Gastrocnemius medialis (tissue), 4 donors: ENCODE measurements around the gene HP. TPM values are rescaled to one million over a fixed set of nuclear protein-coding genes. Genes with fewer than 3 reads are reported as not detected.

Experiments
- ATAC-seq, 2 donors: fragments of 150-250 bp; one replicate each; pipeline ENCODE4 v1.9.1; 2016
- DNase-seq, 2 donors: peaks; one replicate each; pipeline ENCODE4 v3.0.0-alpha.2; 2019
- H3K27ac ChIP-seq, 4 donors: fragments of 200-600 bp; sonication (generic); 1 replicate in 1 of 4; 2 replicates in 3 of 4; pipeline ENCODE4 v1.5.1; 2016 to 2018; ENCODE audit warnings: mild to moderate bottlenecking in 2 of 4, moderate library complexity in 1 of 4
- H3K27me3 ChIP-seq, 3 donors: fragments of 200-600 bp; sonication (generic) in 2 of 3; 1 replicate in 1 of 3; 2 replicates in 2 of 3; pipeline versions ENCODE4 v1.5.1 to v1.6.0; 2016 to 2019; ENCODE audit warnings: mild to moderate bottlenecking in 1 of 3, moderate library complexity in 1 of 3
- H3K36me3 ChIP-seq, 2 donors: fragments of 200-600 bp; sonication (generic) in 1 of 2; one replicate each; pipeline ENCODE4 v1.5.1; 2017 to 2018
- H3K4me1 ChIP-seq, 2 donors: fragments of 200-600 bp; sonication (generic) in 1 of 2; one replicate each; pipeline ENCODE4 v1.5.1; 2016 to 2017; ENCODE audit warnings: mild to moderate bottlenecking in 2 of 2
- H3K4me3 ChIP-seq, 4 donors: fragments of 200-600 bp; sonication (generic) in 3 of 4; 1 replicate in 1 of 4; 2 replicates in 3 of 4; pipeline ENCODE4 v1.5.1; 2016 to 2019; ENCODE audit warnings: mild to moderate bottlenecking in 2 of 4
- H3K9me3 ChIP-seq, 3 donors: fragments of 200-600 bp; sonication (generic) in 2 of 3; 1 replicate in 1 of 3; 2 replicates in 2 of 3; pipeline ENCODE4 v1.5.1; 2016 to 2019
- POLR2A ChIP-seq, 2 donors: fragments of 450-650 bp; IDR thresholded peaks; one replicate each; pipeline ENCODE4 v1.6.1; 2017; ENCODE audit warnings: antibody characterized with exemption in 2 of 2, mild to moderate bottlenecking in 2 of 2, moderate library complexity in 2 of 2
- in situ Hi-C, 4 donors: fragments of 200-750 bp; cut with MboI; loops; one replicate each; pipeline versions ENCODE4 v1.15.0 to v1.8.0; 2017; ENCODE audit warnings: low sequenced_read_pairs in 4 of 4
- intact Hi-C: fragments of 100-400 bp; cut with DNase I; formaldehyde crosslinking; loops from one replicate; pipeline ENCODE4 v1.15.1; 2023; ENCODE audit warnings: low total_unique reads
- total RNA-seq, 4 donors: library from RNA; depleted of rRNA; stranded (reverse); fragments of >200 nt; gene quantifications; one replicate each; pipeline versions ENCODE4 v1.1.0 to v1.2.3, GENCODE V29; 2016
- TF ChIP-seq, protein P1 (sequence below), 5 experiments: fragments of 450-650 bp in 3 of 5; fragments of 200-600 bp in 2 of 5; sonication (generic) in 2 of 5; IDR thresholded peaks in 4 of 5; conservative IDR thresholded peaks in 1 of 5; 1 replicate in 4 of 5; 2 replicates in 1 of 5; pipeline ENCODE4 v1.5.1; 2016 to 2019; ENCODE audit warnings: antibody characterized with exemption in 5 of 5, mild to moderate bottlenecking in 3 of 5, moderate library complexity in 3 of 5

Gene HP
- total RNA-seq, 4 donors from 2014 or later, result 1.5 to 206 (median 63.7) TPM; not detected in 1

DNA sequence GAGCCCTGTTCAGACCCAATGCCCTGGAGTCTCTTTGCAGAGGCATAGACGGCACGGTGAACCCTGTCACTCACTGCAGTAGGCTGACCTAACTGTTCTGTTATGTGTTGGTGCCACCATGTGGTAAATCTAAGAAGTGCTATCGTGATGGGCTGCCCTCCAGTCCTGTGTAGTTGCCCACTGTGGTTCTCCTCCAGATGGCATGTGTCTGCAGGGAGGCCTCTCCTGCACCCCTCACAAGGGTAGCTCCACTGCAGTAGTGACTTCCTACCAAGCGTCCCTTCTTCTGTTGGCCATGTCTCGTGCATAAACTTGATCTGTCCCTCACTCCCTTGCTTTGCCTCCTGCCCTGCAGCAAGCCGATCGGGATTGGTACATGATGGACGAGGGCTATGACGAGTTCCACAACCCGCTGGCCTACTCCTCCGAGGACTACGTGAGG, 45.1 kb downstream of the HP start:
- ATAC-seq (peak; percentile 82 to 91), DNase-seq (peak in 1 of 2 donors; percentile 36)
- no peak for TF ChIP-seq POLR2A (IDR thresholded peaks at IDR 0.05)
- TF ChIP-seq, protein P1, sequence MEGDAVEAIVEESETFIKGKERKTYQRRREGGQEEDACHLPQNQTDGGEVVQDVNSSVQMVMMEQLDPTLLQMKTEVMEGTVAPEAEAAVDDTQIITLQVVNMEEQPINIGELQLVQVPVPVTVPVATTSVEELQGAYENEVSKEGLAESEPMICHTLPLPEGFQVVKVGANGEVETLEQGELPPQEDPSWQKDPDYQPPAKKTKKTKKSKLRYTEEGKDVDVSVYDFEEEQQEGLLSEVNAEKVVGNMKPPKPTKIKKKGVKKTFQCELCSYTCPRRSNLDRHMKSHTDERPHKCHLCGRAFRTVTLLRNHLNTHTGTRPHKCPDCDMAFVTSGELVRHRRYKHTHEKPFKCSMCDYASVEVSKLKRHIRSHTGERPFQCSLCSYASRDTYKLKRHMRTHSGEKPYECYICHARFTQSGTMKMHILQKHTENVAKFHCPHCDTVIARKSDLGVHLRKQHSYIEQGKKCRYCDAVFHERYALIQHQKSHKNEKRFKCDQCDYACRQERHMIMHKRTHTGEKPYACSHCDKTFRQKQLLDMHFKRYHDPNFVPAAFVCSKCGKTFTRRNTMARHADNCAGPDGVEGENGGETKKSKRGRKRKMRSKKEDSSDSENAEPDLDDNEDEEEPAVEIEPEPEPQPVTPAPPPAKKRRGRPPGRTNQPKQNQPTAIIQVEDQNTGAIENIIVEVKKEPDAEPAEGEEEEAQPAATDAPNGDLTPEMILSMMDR (IDR thresholded peaks at IDR 0.05 in 4 of 5, conservative IDR thresholded peaks at IDR 0.05 in 1 of 5), result peak; percentile 39 to 60 (median 53)
- H3K4me1 ChIP-seq, result peaks cover 14 to 15% of the 10 kb centered on the region in 2 donors
- no peak overlapping the region for H3K27ac ChIP-seq
- no peaks in the 10 kb centered on the region for H3K9me3 ChIP-seq
- in situ Hi-C loops (loop anchor here in 3 of 4 donors (10.0 kb wide), 2 partner anchors 85 to 285 kb away; no protein-coding TSS in a partner anchor), intact Hi-C loops (loop anchor here (1.0 kb wide), 1 partner anchor 33 kb away; no protein-coding TSS in a partner anchor)
- H3K36me3 ChIP-seq, result peaks cover 2 to 82% of the 10 kb centered on the region in 2 donors
- H3K27me3 ChIP-seq, result no peaks in the 10 kb centered on the region
- no peak overlapping the region for H3K4me3 ChIP-seq

DNA sequence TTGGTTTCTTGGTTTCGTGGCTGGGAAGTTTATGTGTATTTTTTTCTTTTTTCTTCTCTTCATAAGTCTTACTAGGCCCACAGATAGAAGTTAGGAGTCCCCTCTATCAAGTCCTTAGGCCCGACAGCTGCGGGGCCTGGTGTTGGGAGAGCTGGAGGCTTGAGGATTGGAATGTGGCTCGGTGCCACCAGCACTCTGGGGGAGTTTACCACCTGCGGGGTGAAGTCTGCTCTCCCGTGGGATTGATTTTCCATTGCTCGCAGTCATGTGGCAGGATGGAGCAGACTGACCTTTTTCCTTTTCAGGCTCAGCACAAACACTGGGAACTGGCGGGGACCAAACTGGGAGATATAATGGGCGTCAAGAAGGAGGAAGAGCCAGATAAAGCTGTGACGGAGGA, 46.9 kb downstream of the HP start:
- Histone ChIP-seq H3K27me3 (no peaks in the 10 kb centered on the region), H3K36me3 (peaks cover 2 to 99% of the 10 kb centered on the region in 2 donors), H3K27ac (no peak overlapping the region), H3K4me3 (no peak overlapping the region), H3K4me1 (no peaks in the 10 kb centered on the region), H3K9me3 (no peaks in the 10 kb centered on the region)
- TF ChIP-seq POLR2A (IDR thresholded peaks at IDR 0.05), result no peak
- TF ChIP-seq, protein P1 (IDR thresholded peaks at IDR 0.05 in 4 of 5, conservative IDR thresholded peaks at IDR 0.05 in 1 of 5), result no peak
- in situ Hi-C loops, result no loop called here
- DNase-seq, result no peak
- intact Hi-C loops, result no loop called here
- no peak for ATAC-seq

DNA sequence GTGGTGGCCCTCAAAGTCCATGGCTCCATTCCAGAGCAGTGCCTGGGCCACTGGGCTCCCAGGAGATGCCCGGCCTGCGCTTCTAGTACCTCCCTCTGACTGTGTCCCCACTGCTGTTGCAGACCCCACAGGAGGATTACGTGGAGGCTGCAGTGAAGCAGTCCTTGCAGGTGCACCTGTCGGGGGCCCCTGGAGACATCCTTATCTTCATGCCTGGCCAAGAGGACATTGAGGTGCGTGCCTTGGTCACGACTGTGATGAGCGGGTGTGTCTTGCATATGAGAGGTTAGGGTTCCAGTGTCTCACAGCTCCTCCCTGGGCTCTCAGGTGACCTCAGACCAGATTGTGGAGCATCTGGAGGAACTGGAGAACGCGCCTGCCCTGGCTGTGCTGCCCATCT, 50.6 kb downstream of the HP start:
- TF ChIP-seq POLR2A (IDR thresholded peaks at IDR 0.05), result no peak
- TF ChIP-seq, protein P1 (IDR thresholded peaks at IDR 0.05 in 4 of 5, conservative IDR thresholded peaks at IDR 0.05 in 1 of 5), result no peak
- DNase-seq (no peak), ATAC-seq (no peak)
- H3K4me1 ChIP-seq, result no peaks in the 10 kb centered on the region
- in situ Hi-C loops, result no loop called here
- H3K36me3 ChIP-seq, result peaks cover 2 to 100% of the 10 kb centered on the region in 2 donors
- H3K27me3 ChIP-seq, result no peaks in the 10 kb centered on the region
- H3K9me3 ChIP-seq, result no peaks in the 10 kb centered on the region
- H3K4me3 ChIP-seq, result no peak overlapping the region
- intact Hi-C loops, result no loop called here
- no peak overlapping the region for H3K27ac ChIP-seq

DNA sequence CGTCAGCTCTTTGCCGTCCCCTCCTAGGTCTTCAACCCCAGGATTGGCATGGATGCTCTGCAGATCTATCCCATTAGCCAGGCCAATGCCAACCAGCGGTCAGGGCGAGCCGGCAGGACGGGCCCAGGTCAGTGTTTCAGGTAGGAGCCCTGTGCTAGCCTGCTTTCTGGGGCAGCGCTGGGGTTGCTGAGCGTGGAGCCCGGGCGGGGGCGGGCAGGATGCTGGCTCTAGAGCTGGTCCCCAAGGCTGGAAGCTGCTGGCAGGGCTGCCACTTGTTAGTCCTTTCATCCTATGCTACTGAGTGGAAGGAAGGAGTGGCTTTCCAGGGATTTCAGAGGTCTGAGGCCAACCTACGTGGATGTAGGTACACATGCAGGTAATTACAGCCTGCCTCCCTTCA, 51.7 kb downstream of the HP start:
- no peaks in the 10 kb centered on the region for H3K4me1 ChIP-seq
- peaks cover 2 to 100% of the 10 kb centered on the region in 2 donors for H3K36me3 ChIP-seq
- intact Hi-C loops, result no loop called here
- H3K4me3 ChIP-seq, result no peak overlapping the region
- TF ChIP-seq, protein P1 (IDR thresholded peaks at IDR 0.05 in 4 of 5, conservative IDR thresholded peaks at IDR 0.05 in 1 of 5), result no peak
- ATAC-seq (no peak), DNase-seq (no peak)
- H3K9me3 ChIP-seq, result no peaks in the 10 kb centered on the region
- H3K27me3 ChIP-seq, result no peaks in the 10 kb centered on the region
- H3K27ac ChIP-seq, result no peak overlapping the region
- in situ Hi-C loops, result no loop called here

DNA sequence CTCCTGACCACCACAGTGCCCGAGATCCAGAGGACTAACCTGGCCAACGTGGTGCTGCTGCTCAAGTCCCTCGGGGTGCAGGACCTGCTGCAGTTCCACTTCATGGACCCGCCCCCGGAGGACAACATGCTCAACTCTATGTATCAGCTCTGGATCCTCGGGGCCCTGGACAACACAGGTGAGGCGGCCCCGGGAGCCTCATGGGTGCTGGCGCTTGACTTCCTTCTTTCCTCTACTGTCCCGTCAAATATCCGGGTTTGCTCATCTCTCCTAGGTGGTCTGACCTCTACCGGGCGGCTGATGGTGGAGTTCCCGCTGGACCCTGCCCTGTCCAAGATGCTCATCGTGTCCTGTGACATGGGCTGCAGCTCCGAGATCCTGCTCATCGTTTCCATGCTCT, 53.1 kb downstream of the HP start:
- peaks cover 0 to 100% of the 10 kb centered on the region in 2 donors for H3K36me3 ChIP-seq
- no peak for ATAC-seq
- in situ Hi-C loops (no loop called here), intact Hi-C loops (no loop called here)
- H3K27ac ChIP-seq, result no peak overlapping the region
- TF ChIP-seq POLR2A (IDR thresholded peaks at IDR 0.05), result no peak
- TF ChIP-seq, protein P1 (IDR thresholded peaks at IDR 0.05 in 4 of 5, conservative IDR thresholded peaks at IDR 0.05 in 1 of 5), result no peak
- no peaks in the 10 kb centered on the region for H3K27me3 ChIP-seq
- no peaks in the 10 kb centered on the region for H3K4me1 ChIP-seq
- H3K4me3 ChIP-seq, result no peak overlapping the region
- no peak for DNase-seq
- no peaks in the 10 kb centered on the region for H3K9me3 ChIP-seq
